ENCODE results near the gene C12orf75. TPM values are rescaled to one million over a fixed set of nuclear protein-coding genes. Genes with fewer than 3 reads are reported as not detected.
"Not testable (repeated sequence)": the region's sequence is repeated elsewhere in the genome, so short reads cannot be mapped to it uniquely, and the experiment has no call there.

Gene C12orf75
- total and polyA plus RNA-seq, 2 of the 13 experiments (the other 11 are each of a cell fraction or from before 2014, with no cell fraction given), result 16.1 to 19.8 TPM

- FAIRE-seq; H3K36me3 ChIP-seq (replicated peaks in 1 of 2; ENCODE audit: control insufficient read depth in 1 of 2, insufficient read depth in 2 of 2, low read length in 2 of 2); H4K20me1 ChIP-seq (ENCODE audit: insufficient read depth, low read length); BruUV-seq (replicated peaks); H3K4me2 ChIP-seq (ENCODE audit: low read depth, low read length); H3K27ac ChIP-seq (ENCODE audit: extremely low read length, insufficient read depth, low read length); H3K79me2 ChIP-seq (ENCODE audit: insufficient read depth, low read length); H3K9me3 ChIP-seq (ENCODE audit: low read length); DNase-seq (ENCODE audit: low spot score); POLR2A ChIA-PET; H2AFZ ChIP-seq (ENCODE audit: low read length); ATAC-seq; H3K4me3 ChIP-seq (replicated peaks in 1 of 3; ENCODE audit: insufficient read depth in 1 of 3, low read depth in 2 of 3, low read length in 3 of 3); in situ Hi-C loops (cut with HindIII; ENCODE audit: extremely low pct_ligation_motif_present, low pct_unique_long_range_greater_than_20kb); H3K27me3 ChIP-seq (ENCODE audit: control insufficient read depth in 1 of 2, insufficient read depth in 2 of 2, low read length in 2 of 2); CTCF ChIA-PET (ENCODE audit: low intra/inter-chr PET ratio, low total read pairs); intact Hi-C loops (cut with micrococcal nuclease; ENCODE audit: unreplicated experiment); H3K9ac ChIP-seq (ENCODE audit: insufficient read depth, low read depth, low read length): not testable (repeated sequence)
- H3K4me1 ChIP-seq (ENCODE audit: insufficient read depth, low read length), result peaks cover 19% of the 10 kb centered on the region
- WGBS (ENCODE audit: low lambda C conversion rate), result 77% methylated on average over 3 of the region's 3 CpGs
These were observed 18.6 kb upstream of the C12orf75 start for GRCh38 chr12:105311936-105312335.

GRCh38 chr12:105313755-105314154 is 16.7 kb upstream of the C12orf75 start:
- H3K4me2 ChIP-seq (ENCODE audit: low read depth, low read length); H3K9me3 ChIP-seq (ENCODE audit: low read length); H3K27ac ChIP-seq (ENCODE audit: extremely low read length, insufficient read depth, low read length); H3K9ac ChIP-seq (ENCODE audit: insufficient read depth, low read depth, low read length); FAIRE-seq; CTCF ChIA-PET (ENCODE audit: low intra/inter-chr PET ratio, low total read pairs); ATAC-seq; DNase-seq (ENCODE audit: low spot score); H2AFZ ChIP-seq (ENCODE audit: low read length); in situ Hi-C loops (cut with HindIII; ENCODE audit: extremely low pct_ligation_motif_present, low pct_unique_long_range_greater_than_20kb); H3K79me2 ChIP-seq (ENCODE audit: insufficient read depth, low read length); BruUV-seq (replicated peaks); H3K36me3 ChIP-seq (replicated peaks in 1 of 2; ENCODE audit: control insufficient read depth in 1 of 2, insufficient read depth in 2 of 2, low read length in 2 of 2); H3K4me3 ChIP-seq (replicated peaks in 1 of 3; ENCODE audit: insufficient read depth in 1 of 3, low read depth in 2 of 3, low read length in 3 of 3); H3K27me3 ChIP-seq (ENCODE audit: control insufficient read depth in 1 of 2, insufficient read depth in 2 of 2, low read length in 2 of 2); intact Hi-C loops (cut with micrococcal nuclease; ENCODE audit: unreplicated experiment); H4K20me1 ChIP-seq (ENCODE audit: insufficient read depth, low read length); POLR2A ChIA-PET: not testable (repeated sequence)
- 90% methylated on average over 8 of the region's 8 CpGs for WGBS (ENCODE audit: low lambda C conversion rate)
- H3K4me1 ChIP-seq (ENCODE audit: insufficient read depth, low read length), result peaks cover 37% of the 10 kb centered on the region

GRCh38 chr12:105315130-105315529 is 15.4 kb upstream of the C12orf75 start:
- WGBS (ENCODE audit: low lambda C conversion rate), result 84% methylated on average over 2 of the region's 2 CpGs
- CTCF ChIA-PET (ENCODE audit: low intra/inter-chr PET ratio, low total read pairs), result no interaction called here
- Histone ChIP-seq H3K4me1 (ENCODE audit: insufficient read depth, low read length) (peaks cover 40% of the 10 kb centered on the region), H3K9me3 (ENCODE audit: low read length) (no peaks in the 10 kb centered on the region), H3K79me2 (ENCODE audit: insufficient read depth, low read length) (no peaks in the 10 kb centered on the region), H3K4me3 (replicated peaks in 1 of 3; ENCODE audit: insufficient read depth in 1 of 3, low read depth in 2 of 3, low read length in 3 of 3) (no peak overlapping the region), H3K27me3 (ENCODE audit: control insufficient read depth in 1 of 2, insufficient read depth in 2 of 2, low read length in 2 of 2) (no peaks in the 10 kb centered on the region), H3K27ac (ENCODE audit: extremely low read length, insufficient read depth, low read length) (no peak overlapping the region), H3K9ac (ENCODE audit: insufficient read depth, low read depth, low read length) (no peak overlapping the region), H4K20me1 (ENCODE audit: insufficient read depth, low read length) (no peaks in the 10 kb centered on the region), H3K36me3 (replicated peaks in 1 of 2; ENCODE audit: control insufficient read depth in 1 of 2, insufficient read depth in 2 of 2, low read length in 2 of 2) (no peaks in the 10 kb centered on the region), H2AFZ (ENCODE audit: low read length) (no peak overlapping the region), H3K4me2 (ENCODE audit: low read depth, low read length) (no peak overlapping the region)
- ATAC-seq (no peak), DNase-seq (ENCODE audit: low spot score) (no peak), FAIRE-seq (no peak)
- POLR2A ChIA-PET, result no interaction called here
- no TSS peak for BruUV-seq (replicated peaks)
- intact Hi-C loops (cut with micrococcal nuclease; ENCODE audit: unreplicated experiment) (loop anchor here (5.0 kb wide), 1 partner anchor 78 kb away; the partner anchor contains the start of gene APPL2), in situ Hi-C loops (cut with HindIII; ENCODE audit: extremely low pct_ligation_motif_present, low pct_unique_long_range_greater_than_20kb) (no loop called here)
- TF ChIP-seq DMTF1 (CRISPR knock-in tag; IDR thresholded peaks at IDR 0.05) (no peak), GABPA (IDR thresholded peaks at IDR 0.05; ENCODE audit: low read depth, low read length) (no peak), GABPA (CRISPR knock-in tag; IDR thresholded peaks at IDR 0.05; ENCODE audit: low read depth) (no peak), FOXK1 (CRISPR knock-in tag; IDR thresholded peaks at IDR 0.05; ENCODE audit: borderline replicate concordance, low read depth) (no peak), RAD21 (CRISPR knock-in tag; IDR thresholded peaks at IDR 0.05) (no peak), REL (CRISPR knock-in tag; conservative IDR thresholded peaks at IDR 0.05) (no peak), ZFY (CRISPR knock-in tag; IDR thresholded peaks at IDR 0.05) (no peak), TOPORS (CRISPR knock-in tag; IDR thresholded peaks at IDR 0.05) (no peak), HINFP (CRISPR knock-in tag; IDR thresholded peaks at IDR 0.05; ENCODE audit: low read depth) (no peak), PLRG1 (conservative IDR thresholded peaks at IDR 0.05) (no peak)

Data from HepG2 (cell line).